Psoas muscle (tissue), 8 donors: ENCODE measurements around the gene UBE2M. TPM values are rescaled to one million over a fixed set of nuclear protein-coding genes. Genes with fewer than 3 reads are reported as not detected.
"Not testable (repeated sequence)": the region's sequence is repeated elsewhere in the genome, so short reads cannot be mapped to it uniquely, and the experiment has no call there.

ENCODE experiments used
- ATAC-seq, 4 donors: fragments of 200-7000 bp; cut with Tn5 transposase; one replicate each; pipeline ENCODE4 v1.9.1; 2020; ENCODE audit warnings: moderate library complexity in 3 of 4, mild to moderate bottlenecking in 2 of 4
- DNase-seq, 2 donors: peaks; one replicate each; pipeline ENCODE4 v3.0.0-alpha.2; 2020
- H3K27ac ChIP-seq: fragments of 200-600 bp; one replicate; pipeline ENCODE4 v1.8.0; 2022
- H3K27me3 ChIP-seq, 3 donors: fragments of 200-600 bp in 1 of 3; one replicate each; pipeline versions ENCODE4 v1.6.1 to v1.8.0; 2013 to 2022; ENCODE audit warnings: low read length in 2 of 3, mild to moderate bottlenecking in 2 of 3, moderate library complexity in 1 of 3; ENCODE audit not compliant: insufficient read depth in 3 of 3
- H3K36me3 ChIP-seq, 2 donors: fragments of 200-600 bp in 1 of 2; one replicate each; pipeline versions ENCODE4 v1.6.1 to v1.8.0; 2013 to 2022; ENCODE audit warnings: low read depth in 1 of 2, mild to moderate bottlenecking in 1 of 2, moderate library complexity in 1 of 2; ENCODE audit not compliant: insufficient read depth in 1 of 2
- H3K4me1 ChIP-seq: fragments of 200-600 bp; one replicate; pipeline ENCODE4 v1.8.0; 2022
- H3K4me3 ChIP-seq: fragments of 200-600 bp; one replicate; pipeline ENCODE4 v1.8.0; 2022; ENCODE audit warnings: mild to moderate bottlenecking
- H3K9me3 ChIP-seq: fragments of 200-600 bp; one replicate; pipeline ENCODE4 v1.8.0; 2022
- WGBS, 3 donors: extraction: QIAGEN DNeasy Blood & Tissue Kit; methylation state at CpG; one replicate each; pipeline versions ENCODE4 v1.1.6 to v1.1.7; 2013; 5-methylcytosine and 5-hydroxymethylcytosine counted together
- intact Hi-C, 2 donors: fragments of 100-400 bp; cut with DNase I; formaldehyde crosslinking; loops; one replicate each; pipeline versions ENCODE4 v1.11.0 to v1.14.2; 2022
- polyA plus RNA-seq, 3 donors: library from polyadenylated mRNA; stranded (reverse); fragments of 200-250 nt; gene quantifications; one replicate each; pipeline ENCODE4 v1.2.3, GENCODE V29; 2013
- total RNA-seq, 4 donors: library from RNA; stranded (reverse); fragmentation: NEBNext Ultra II Directional in 2 of 4; extraction: Animal tissue kit (Norgen Biotek cat#: 25700) in 2 of 4; gene quantifications; one replicate each; pipeline versions ENCODE4 v1.2.1 to v1.2.4, GENCODE V29; 2021 to 2023
- TF ChIP-seq, protein P1 (sequence below): fragments of 200-600 bp; IDR thresholded peaks from one replicate; pipeline ENCODE4 v1.8.0; 2022; ENCODE audit warnings: antibody characterized with exemption
- donor health status: healthy with polysubstance abuse.
- donor health status: DM: no; HTN: no; CAD: no; lungs with moderate emphysema.
- donor health status: Bipolar disorder and iron deficiency.
- donor health status: healthy.
- donor health status: DM: yes; HTN: yes; CAD: no.
- donor health status: DM: no; HTN: no; CAD: no.
- donor health status: DM: no; HTN: no; CAD: no.
- donor health status: DM: yes; HTN: yes; CAD: no.

UBE2M gene
- total and polyA plus RNA-seq, 7 donors, result 86.8 to 146 (median 144) TPM

DNA sequence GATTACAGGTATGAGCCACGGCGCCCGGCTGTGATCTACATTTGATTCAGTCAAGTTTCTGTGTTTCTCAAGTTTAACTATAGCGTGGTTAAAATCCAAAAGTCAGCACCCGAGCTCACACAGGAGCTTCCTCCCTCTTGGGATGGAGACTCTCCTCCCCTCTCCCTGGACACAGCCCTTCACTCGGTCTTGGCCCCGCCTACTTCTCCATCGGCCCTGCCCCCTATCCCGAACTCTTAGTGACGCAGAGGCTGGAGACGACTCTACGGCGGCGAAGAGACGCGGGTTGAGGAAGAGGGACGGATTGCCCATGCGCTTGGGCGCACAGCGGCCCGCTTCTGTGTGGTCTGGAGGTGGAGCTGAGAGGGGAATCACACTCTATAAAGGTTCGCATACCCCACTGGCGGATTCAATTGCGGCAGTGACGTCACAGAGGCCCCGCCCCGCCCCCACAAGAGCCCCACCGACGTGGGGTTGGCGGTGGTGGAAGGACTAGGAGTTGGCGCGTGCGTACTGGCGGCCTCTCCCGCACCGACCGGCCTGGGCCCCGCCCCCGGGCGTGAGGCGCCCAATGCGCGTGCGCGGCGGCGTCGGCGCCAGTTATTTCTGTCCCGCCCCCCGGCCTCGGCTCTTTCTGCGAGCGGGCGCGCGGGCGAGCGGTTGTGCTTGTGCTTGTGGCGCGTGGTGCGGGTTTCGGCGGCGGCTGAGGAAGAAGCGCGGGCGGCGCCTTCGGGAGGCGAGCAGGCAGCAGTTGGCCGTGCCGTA lies 14.4 kb downstream of the UBE2M start, which contains the start of gene TRIM28:
Gene TRIM28, plus strand, starts transcription at position 239 of the 765 bp plus-strand sequence. CDS start 694 bp downstream, outside the sequence.
- H3K4me3 ChIP-seq, result peak within 1 kb of the TSS; percentile 95
- H3K4me1 ChIP-seq, result peaks cover 20% of the 10 kb centered on the region
- H3K9me3 ChIP-seq, result no peaks in the 10 kb centered on the region
- peak; percentile 98 to 99 for DNase-seq
- 0 to 1% (median 0%) methylated on average over 54 to 73 of the region's 73 CpGs for WGBS, 3 donors
- ATAC-seq, result peak; percentile 94 to 96 (median 96)
- intact Hi-C loops, result loop anchor here in 1 of 2 donors (2.0 kb wide), 1 partner anchor 23 kb away; no protein-coding TSS in a partner anchor
- H3K27me3 ChIP-seq, result peaks cover 0 to 7% (median 0%) of the 10 kb centered on the region in 3 donors
- H3K27ac ChIP-seq, result peak within 1 kb of the TSS; percentile 97
- TF ChIP-seq, protein P1, sequence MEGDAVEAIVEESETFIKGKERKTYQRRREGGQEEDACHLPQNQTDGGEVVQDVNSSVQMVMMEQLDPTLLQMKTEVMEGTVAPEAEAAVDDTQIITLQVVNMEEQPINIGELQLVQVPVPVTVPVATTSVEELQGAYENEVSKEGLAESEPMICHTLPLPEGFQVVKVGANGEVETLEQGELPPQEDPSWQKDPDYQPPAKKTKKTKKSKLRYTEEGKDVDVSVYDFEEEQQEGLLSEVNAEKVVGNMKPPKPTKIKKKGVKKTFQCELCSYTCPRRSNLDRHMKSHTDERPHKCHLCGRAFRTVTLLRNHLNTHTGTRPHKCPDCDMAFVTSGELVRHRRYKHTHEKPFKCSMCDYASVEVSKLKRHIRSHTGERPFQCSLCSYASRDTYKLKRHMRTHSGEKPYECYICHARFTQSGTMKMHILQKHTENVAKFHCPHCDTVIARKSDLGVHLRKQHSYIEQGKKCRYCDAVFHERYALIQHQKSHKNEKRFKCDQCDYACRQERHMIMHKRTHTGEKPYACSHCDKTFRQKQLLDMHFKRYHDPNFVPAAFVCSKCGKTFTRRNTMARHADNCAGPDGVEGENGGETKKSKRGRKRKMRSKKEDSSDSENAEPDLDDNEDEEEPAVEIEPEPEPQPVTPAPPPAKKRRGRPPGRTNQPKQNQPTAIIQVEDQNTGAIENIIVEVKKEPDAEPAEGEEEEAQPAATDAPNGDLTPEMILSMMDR, result no peak
- H3K36me3 ChIP-seq, result peaks cover 14 to 38% of the 10 kb centered on the region in 2 donors

DNA sequence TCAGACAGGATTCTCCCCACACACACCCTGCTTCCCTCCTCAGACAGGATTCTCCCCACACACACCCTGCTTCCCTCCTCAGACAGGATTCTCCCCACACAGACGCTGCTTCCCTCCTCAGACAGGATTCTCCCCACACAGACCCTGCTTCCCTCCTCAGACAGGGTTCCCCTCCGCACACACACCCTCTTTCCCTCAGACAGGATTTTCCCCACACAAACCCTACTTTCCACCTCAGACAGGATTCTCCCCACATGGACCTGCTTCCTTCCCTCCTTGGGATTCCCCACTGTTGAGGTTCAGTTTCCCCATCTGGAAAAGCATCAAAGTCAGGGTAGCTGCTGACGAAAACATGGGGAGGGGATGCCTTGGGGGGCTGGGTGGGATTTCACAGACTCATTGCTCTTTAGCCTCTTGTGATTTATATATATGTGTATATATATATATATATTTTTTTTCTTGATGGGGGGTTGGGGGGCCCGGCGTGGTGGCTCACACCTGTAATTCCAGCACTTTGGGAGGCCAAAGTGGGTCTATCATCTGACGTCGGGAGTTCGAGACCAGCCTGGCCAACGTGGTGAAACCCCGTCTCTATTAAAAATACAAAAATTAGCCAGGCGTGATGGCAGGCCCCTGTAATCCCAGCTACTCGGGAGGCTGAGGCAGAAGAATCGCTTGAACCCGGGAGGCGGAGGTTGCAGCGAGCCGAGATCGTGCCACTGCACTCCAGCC lies 15.6 kb downstream of the UBE2M start:
- peaks cover 0 to 14% (median 11%) of the 10 kb centered on the region in 3 donors for H3K27me3 ChIP-seq
- ATAC-seq, H3K9me3 ChIP-seq, DNase-seq: not testable (repeated sequence)
- peak overlapping the region; percentile 95 for H3K4me3 ChIP-seq
- 76 to 78% (median 76%) methylated on average over 16 to 18 of the region's 18 CpGs for WGBS, 3 donors
- H3K27ac ChIP-seq, result peak overlapping the region; percentile 97
- H3K36me3 ChIP-seq, result peaks cover 6 to 26% of the 10 kb centered on the region in 2 donors
- peaks cover 20% of the 10 kb centered on the region for H3K4me1 ChIP-seq
- intact Hi-C loops, result loop anchor here in 1 of 2 donors (2.0 kb wide), 1 partner anchor 22 kb away; no protein-coding TSS in a partner anchor

DNA sequence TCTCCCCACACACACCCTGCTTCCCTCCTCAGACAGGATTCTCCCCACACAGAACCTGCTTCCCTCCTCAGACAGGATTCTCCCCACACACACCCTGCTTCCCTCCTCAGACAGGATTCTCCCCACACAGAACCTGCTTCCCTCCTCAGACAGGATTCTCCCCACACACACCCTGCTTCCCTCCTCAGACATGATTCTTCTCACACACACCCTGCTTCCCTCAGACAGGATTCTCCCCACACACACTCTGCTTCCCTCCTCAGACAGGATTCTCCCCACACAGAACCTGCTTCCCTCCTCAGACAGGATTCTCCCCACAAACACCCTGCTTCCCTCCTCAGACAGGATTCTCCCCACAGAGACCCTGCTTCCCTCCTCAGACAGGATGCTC lies 19.2 kb downstream of the UBE2M start:
- H3K27me3 ChIP-seq, result peaks cover 0 to 14% (median 13%) of the 10 kb centered on the region in 3 donors
- H3K4me1 ChIP-seq, H3K27ac ChIP-seq, H3K9me3 ChIP-seq, DNase-seq, H3K36me3 ChIP-seq, H3K4me3 ChIP-seq, ATAC-seq, intact Hi-C loops: not testable (repeated sequence)

DNA sequence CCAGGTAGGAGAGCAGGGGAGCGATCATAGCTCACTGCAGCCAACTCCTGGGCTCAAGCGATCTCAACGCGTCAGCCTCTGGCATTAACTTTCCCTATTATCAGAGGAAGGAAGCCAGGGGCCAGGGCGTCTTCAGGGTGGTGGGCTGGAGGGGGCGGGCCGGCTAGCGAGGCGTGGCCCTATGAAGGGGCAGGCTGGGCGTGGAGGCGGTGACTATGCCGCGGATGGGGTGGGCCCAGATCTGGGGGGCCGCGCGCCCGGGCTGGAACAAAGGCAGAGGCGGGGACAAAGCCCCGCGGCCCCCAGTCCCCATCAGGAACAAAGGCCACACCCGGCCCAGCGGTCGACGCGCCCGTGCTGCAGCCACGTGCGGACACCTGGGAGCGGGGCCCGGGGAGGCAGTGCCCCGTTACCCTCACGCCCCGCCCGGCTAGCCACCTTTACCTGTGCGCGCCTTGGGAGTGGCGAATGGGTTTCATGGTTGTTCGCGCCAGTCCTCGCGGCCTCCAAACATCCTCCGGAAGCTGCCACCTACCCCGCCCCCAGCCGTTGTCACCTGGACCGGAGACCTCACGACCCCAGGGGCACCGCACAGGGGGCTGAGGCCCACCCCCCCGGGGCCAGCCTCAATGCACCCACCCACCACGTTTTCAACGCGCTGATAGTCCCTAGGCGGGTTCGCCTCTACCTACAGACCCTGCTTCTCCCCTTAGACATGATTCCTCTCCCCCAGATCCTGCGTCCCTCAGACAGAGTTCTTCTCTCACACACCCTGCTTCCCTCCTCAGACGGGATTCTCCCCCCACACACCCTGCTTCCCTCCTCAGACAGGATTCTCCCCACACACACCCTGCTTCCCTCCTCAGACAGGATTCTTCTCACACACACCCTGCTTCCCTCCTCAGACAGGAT lies 19.9 kb downstream of the UBE2M start:
- intact Hi-C loops, result no loop called here
- DNase-seq (no peak), ATAC-seq (peak in 3 of 4 donors; percentile 19 to 39 (median 19))
- Histone ChIP-seq H3K27me3 (peaks cover 0 to 14% (median 13%) of the 10 kb centered on the region in 3 donors), H3K36me3 (no peaks in the 10 kb centered on the region), H3K9me3 (no peaks in the 10 kb centered on the region), H3K4me3 (peak overlapping the region; percentile 45), H3K4me1 (no peaks in the 10 kb centered on the region), H3K27ac (no peak overlapping the region)
- TF ChIP-seq, protein P1, result no peak
- WGBS, 3 donors, result 2 to 3% (median 2%) methylated on average over 38 to 55 of the region's 55 CpGs
